ENCODE data around the gene ASCL1.

ASCL1 gene

GRCh38 chr12:102960766-102961465 lies 3.4 kb downstream of the ASCL1 start:
- DNase-seq (ENCODE audit: low spot score) = no peak
- TF ChIP-seq CTCF (IDR thresholded peaks at IDR 0.05; ENCODE audit: extremely low read depth, missing control alignments) = no peak

GRCh38 chr12:102961466-102961855 lies 4.0 kb downstream of the ASCL1 start:
- DNase-seq (ENCODE audit: low spot score) = no peak
- TF ChIP-seq CTCF (IDR thresholded peaks at IDR 0.05; ENCODE audit: extremely low read depth, missing control alignments) = no peak

GRCh38 chr12:102962532-102962931 lies 5.1 kb downstream of the ASCL1 start:
- TF ChIP-seq CTCF (IDR thresholded peaks at IDR 0.05; ENCODE audit: extremely low read depth, missing control alignments) = no peak
- DNase-seq (ENCODE audit: low spot score) = no peak

GRCh38 chr12:102962986-102963385 lies 5.5 kb downstream of the ASCL1 start:
- TF ChIP-seq CTCF (IDR thresholded peaks at IDR 0.05; ENCODE audit: extremely low read depth, missing control alignments) = no peak
- no peak for DNase-seq (ENCODE audit: low spot score)

- DNase-seq (ENCODE audit: low spot score) = no peak
- no peak for TF ChIP-seq CTCF (IDR thresholded peaks at IDR 0.05; ENCODE audit: extremely low read depth, missing control alignments)
These were observed 6.3 kb downstream of the ASCL1 start for GRCh38 chr12:102963796-102964195.

GRCh38 chr12:102964872-102965271 lies 7.4 kb downstream of the ASCL1 start:
- DNase-seq (ENCODE audit: low spot score) = no peak
- no peak for TF ChIP-seq CTCF (IDR thresholded peaks at IDR 0.05; ENCODE audit: extremely low read depth, missing control alignments)

GRCh38 chr12:102965281-102966155 lies 8.0 kb downstream of the ASCL1 start:
- TF ChIP-seq CTCF (IDR thresholded peaks at IDR 0.05; ENCODE audit: extremely low read depth, missing control alignments) = no peak
- no peak for DNase-seq (ENCODE audit: low spot score)
